Measurements from ENCODE around the gene PCYOX1L. TPM values are rescaled to one million over a fixed set of nuclear protein-coding genes. Genes with fewer than 3 reads are reported as not detected.

PCYOX1L gene
- polyA plus RNA-seq, 2 of the 4 experiments (the other 2 are of a cell fraction), result 2.1 to 6.7 TPM

GRCh38 chr5:149400304-149400703, 42.5 kb downstream of the PCYOX1L start:
- no peak for ATAC-seq
- TF ChIP-seq ZSCAN20 (CRISPR knock-in tag; IDR thresholded peaks at IDR 0.05) (no peak), CBX2 (IDR thresholded peaks at IDR 0.05; ENCODE audit: borderline replicate concordance, low read depth) (no peak), TFCP2L1 (CRISPR knock-in tag; IDR thresholded peaks at IDR 0.05) (no peak), CHD4 (IDR thresholded peaks at IDR 0.05; ENCODE audit: borderline replicate concordance) (no peak), NPAS2 (CRISPR knock-in tag; IDR thresholded peaks at IDR 0.05; ENCODE audit: borderline replicate concordance) (no peak), E2F6 (IDR thresholded peaks at IDR 0.05; ENCODE audit: borderline replicate concordance, low read depth) (no peak), ELK1 (IDR thresholded peaks at IDR 0.05; ENCODE audit: low read depth, low read length) (no peak), FOSB (CRISPR knock-in tag; IDR thresholded peaks at IDR 0.05) (no peak), JUNB (IDR thresholded peaks at IDR 0.05) (no peak), POLR2AphosphoS2 (conservative IDR thresholded peaks at IDR 0.05; ENCODE audit: low read length) (no peak), RNF2 (IDR thresholded peaks at IDR 0.05; ENCODE audit: borderline replicate concordance, low read depth) (no peak), HDAC2 (IDR thresholded peaks at IDR 0.05) (no peak), PHF8 (IDR thresholded peaks at IDR 0.05; ENCODE audit: borderline replicate concordance, low read depth) (no peak), MAZ (IDR thresholded peaks at IDR 0.05; ENCODE audit: borderline replicate concordance, low read depth, low read length) (no peak)
- TF ChIP-seq, protein P1, sequence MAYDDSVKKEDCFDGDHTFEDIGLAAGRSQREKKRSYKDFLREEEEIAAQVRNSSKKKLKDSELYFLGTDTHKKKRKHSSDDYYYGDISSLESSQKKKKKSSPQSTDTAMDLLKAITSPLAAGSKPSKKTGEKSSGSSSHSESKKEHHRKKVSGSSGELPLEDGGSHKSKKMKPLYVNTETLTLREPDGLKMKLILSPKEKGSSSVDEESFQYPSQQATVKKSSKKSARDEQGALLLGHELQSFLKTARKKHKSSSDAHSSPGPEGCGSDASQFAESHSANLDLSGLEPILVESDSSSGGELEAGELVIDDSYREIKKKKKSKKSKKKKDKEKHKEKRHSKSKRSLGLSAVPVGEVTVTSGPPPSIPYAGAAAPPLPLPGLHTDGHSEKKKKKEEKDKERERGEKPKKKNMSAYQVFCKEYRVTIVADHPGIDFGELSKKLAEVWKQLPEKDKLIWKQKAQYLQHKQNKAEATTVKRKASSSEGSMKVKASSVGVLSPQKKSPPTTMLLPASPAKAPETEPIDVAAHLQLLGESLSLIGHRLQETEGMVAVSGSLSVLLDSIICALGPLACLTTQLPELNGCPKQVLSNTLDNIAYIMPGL (CRISPR knock-in tag; IDR thresholded peaks at IDR 0.05; ENCODE audit: borderline replicate concordance), result no peak
- CTCF ChIA-PET, result interaction anchor here (0.7 to 52.1 kb wide), 10 partner anchors 9 to 165 kb away, joined by 3 to 1709 read pairs (median 4); partner anchors contain the start of genes CSNK1A1, IL17B and PCYOX1L
- POLR2A ChIA-PET, result no interaction called here
- Histone ChIP-seq H3K27ac (no peak overlapping the region), H3K4me1 (peaks cover 19% of the 10 kb centered on the region), H3K4me3 (no peak overlapping the region), H3K4me2 (no peak overlapping the region), H3K9me3 (no peaks in the 10 kb centered on the region)
- WGBS (ENCODE audit: missing lambda C conversion rate), result 72% methylated on average over 6 of the region's 6 CpGs
- no peak for DNase-seq (ENCODE audit: low read depth in 1 of 2, low spot score in 1 of 2)
- no peak for FAIRE-seq

DNA sequence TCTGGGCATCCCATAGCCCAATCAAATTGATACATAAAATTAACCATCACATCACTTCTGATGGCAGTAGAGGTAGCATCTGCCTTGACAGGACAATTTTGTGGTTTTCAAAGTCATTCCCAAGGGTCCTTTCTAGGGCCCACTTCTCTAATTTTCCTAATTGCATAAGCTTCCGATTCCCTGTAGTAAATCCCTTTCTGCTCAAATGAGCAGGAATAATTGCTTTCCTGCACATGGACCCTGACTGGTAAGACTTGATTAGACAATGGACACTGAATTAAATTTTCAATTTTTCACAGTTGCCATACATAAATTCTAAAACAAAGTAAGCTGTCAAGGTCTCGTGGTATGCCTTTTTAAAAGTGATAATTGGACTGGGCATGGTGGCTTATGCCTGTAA, 43.2 kb downstream of the PCYOX1L start:
- Histone ChIP-seq H3K4me3 (no peak overlapping the region), H3K27ac (no peak overlapping the region), H3K4me2 (no peak overlapping the region), H3K4me1 (peaks cover 25% of the 10 kb centered on the region), H3K9me3 (no peaks in the 10 kb centered on the region)
- DNase-seq (ENCODE audit: low read depth in 1 of 2, low spot score in 1 of 2) (no peak), ATAC-seq (no peak), FAIRE-seq (no peak)
- CTCF ChIA-PET, result interaction anchor here (0.7 to 52.1 kb wide), 8 partner anchors 8 to 164 kb away, joined by 3 to 1709 read pairs (median 4); partner anchors contain the start of genes IL17B and PCYOX1L
- 81% methylated on average over 2 of the region's 2 CpGs for WGBS (ENCODE audit: missing lambda C conversion rate)
- POLR2A ChIA-PET, result no interaction called here
- TF ChIP-seq FOSL2 (IDR thresholded peaks at IDR 0.05) (no peak), FOSL2 (CRISPR knock-in tag; IDR thresholded peaks at IDR 0.05) (no peak), ZFP36 (IDR thresholded peaks at IDR 0.05; ENCODE audit: borderline replicate concordance, partially characterized antibody) (no peak), FOSB (CRISPR knock-in tag; IDR thresholded peaks at IDR 0.05) (no peak), NPAS2 (CRISPR knock-in tag; IDR thresholded peaks at IDR 0.05; ENCODE audit: borderline replicate concordance) (no peak), RARB (CRISPR knock-in tag; IDR thresholded peaks at IDR 0.05) (no peak), REST (IDR thresholded peaks at IDR 0.05) (no peak), KDM5A (IDR thresholded peaks at IDR 0.05) (no peak), CBX8 (IDR thresholded peaks at IDR 0.05) (no peak), ESRRA (IDR thresholded peaks at IDR 0.05; ENCODE audit: borderline replicate concordance, low read length) (no peak), FOXS1 (CRISPR knock-in tag; IDR thresholded peaks at IDR 0.05) (no peak), EHMT2 (IDR thresholded peaks at IDR 0.05; ENCODE audit: low read depth) (no peak), TP53 (CRISPR knock-in tag; IDR thresholded peaks at IDR 0.05) (no peak)
- TF ChIP-seq, protein P2, sequence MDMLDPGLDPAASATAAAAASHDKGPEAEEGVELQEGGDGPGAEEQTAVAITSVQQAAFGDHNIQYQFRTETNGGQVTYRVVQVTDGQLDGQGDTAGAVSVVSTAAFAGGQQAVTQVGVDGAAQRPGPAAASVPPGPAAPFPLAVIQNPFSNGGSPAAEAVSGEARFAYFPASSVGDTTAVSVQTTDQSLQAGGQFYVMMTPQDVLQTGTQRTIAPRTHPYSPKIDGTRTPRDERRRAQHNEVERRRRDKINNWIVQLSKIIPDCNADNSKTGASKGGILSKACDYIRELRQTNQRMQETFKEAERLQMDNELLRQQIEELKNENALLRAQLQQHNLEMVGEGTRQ (IDR thresholded peaks at IDR 0.05), result no peak
- TF ChIP-seq, protein P3, sequence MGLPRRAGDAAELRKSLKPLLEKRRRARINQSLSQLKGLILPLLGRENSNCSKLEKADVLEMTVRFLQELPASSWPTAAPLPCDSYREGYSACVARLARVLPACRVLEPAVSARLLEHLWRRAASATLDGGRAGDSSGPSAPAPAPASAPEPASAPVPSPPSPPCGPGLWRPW (IDR thresholded peaks at IDR 0.05), result no peak
